Esophagus squamous epithelium (tissue), 5 donors: ENCODE measurements around the gene MICAL2. TPM values are rescaled to one million over a fixed set of nuclear protein-coding genes. Genes with fewer than 3 reads are reported as not detected.

Experiments used
- DNase-seq: peaks from one replicate; lab custom pipeline; 2025; lab: John Stamatoyannopoulos, UW
- H3K27ac ChIP-seq, 4 donors: fragments of 200-600 bp; sonication (generic); one replicate each; pipeline ENCODE4 v1.5.1; 2016 to 2019; ENCODE audit warnings: mild to moderate bottlenecking in 1 of 4
- H3K27me3 ChIP-seq, 4 donors: fragments of 200-600 bp; sonication (generic); 1 replicate in 3 of 4; 2 replicates in 1 of 4; pipeline versions ENCODE4 v1.5.1 to v1.6.0; 2017 to 2021; ENCODE audit warnings: antibody characterized with exemption in 1 of 4
- H3K36me3 ChIP-seq, 3 donors: fragments of 200-600 bp; sonication (generic); one replicate each; pipeline ENCODE4 v1.5.1; 2016 to 2019
- H3K4me1 ChIP-seq, 3 donors: fragments of 200-600 bp; sonication (generic); one replicate each; pipeline ENCODE4 v1.5.1; 2017 to 2019
- H3K4me3 ChIP-seq, 4 donors: fragments of 200-600 bp; sonication (generic); 1 replicate in 3 of 4; 2 replicates in 1 of 4; pipeline ENCODE4 v1.5.1; 2016 to 2019; ENCODE audit warnings: mild to moderate bottlenecking in 2 of 4, moderate library complexity in 1 of 4
- H3K9me3 ChIP-seq, 3 donors: fragments of 200-600 bp; sonication (generic); one replicate each; pipeline ENCODE4 v1.5.1; 2016 to 2019
- POLR2A ChIP-seq, 4 donors: fragments of 450-650 bp; IDR thresholded peaks; one replicate each; pipeline ENCODE4 v1.6.1; 2017; ENCODE audit warnings: antibody characterized with exemption in 4 of 4, mild to moderate bottlenecking in 4 of 4, moderate library complexity in 3 of 4
- WGBS, 2 donors: methylation state at CpG; one replicate each; pipeline ENCODE4 v1.1.5; 2018; 5-methylcytosine and 5-hydroxymethylcytosine counted together
- intact Hi-C: fragments of 100-400 bp; cut with DNase I; formaldehyde crosslinking; loops from one replicate; pipeline ENCODE4 v1.15.0; 2022
- total RNA-seq, 4 donors: library from RNA; depleted of rRNA; stranded (reverse); fragments of >200 nt; gene quantifications; one replicate each; pipeline ENCODE4 v1.1.0, GENCODE V29; 2016
- TF ChIP-seq, protein P1 (sequence below), 6 experiments: fragments of 450-650 bp in 4 of 6; fragments of 200-600 bp in 2 of 6; sonication (generic) in 2 of 6; IDR thresholded peaks; one replicate each; pipeline ENCODE4 v1.5.1; 2016 to 2019; ENCODE audit warnings: antibody characterized with exemption in 6 of 6, mild to moderate bottlenecking in 4 of 6, moderate library complexity in 4 of 6
- donor health status: DM: yes; HTN: yes; CAD: no.

The MICAL2 gene
- total RNA-seq, 4 donors from 2014 or later = 10.1 to 49.0 (median 19.8) TPM

GRCh38 chr11:12170984-12171383, 60.6 kb downstream of the MICAL2 start:
- Histone ChIP-seq H3K4me1 (peaks cover 6 to 22% (median 14%) of the 10 kb centered on the region in 3 donors), H3K4me3 (no peak overlapping the region), H3K9me3 (no peaks in the 10 kb centered on the region), H3K27ac (peak overlapping the region in 3 of 4 donors; percentile 30 to 53 (median 39)), H3K36me3 (no peaks in the 10 kb centered on the region), H3K27me3 (no peaks in the 10 kb centered on the region)
- 29 to 59% methylated on average over 3 to 4 of the region's 5 CpGs for WGBS, 2 donors
- intact Hi-C loops = no loop called here
- TF ChIP-seq, protein P1, sequence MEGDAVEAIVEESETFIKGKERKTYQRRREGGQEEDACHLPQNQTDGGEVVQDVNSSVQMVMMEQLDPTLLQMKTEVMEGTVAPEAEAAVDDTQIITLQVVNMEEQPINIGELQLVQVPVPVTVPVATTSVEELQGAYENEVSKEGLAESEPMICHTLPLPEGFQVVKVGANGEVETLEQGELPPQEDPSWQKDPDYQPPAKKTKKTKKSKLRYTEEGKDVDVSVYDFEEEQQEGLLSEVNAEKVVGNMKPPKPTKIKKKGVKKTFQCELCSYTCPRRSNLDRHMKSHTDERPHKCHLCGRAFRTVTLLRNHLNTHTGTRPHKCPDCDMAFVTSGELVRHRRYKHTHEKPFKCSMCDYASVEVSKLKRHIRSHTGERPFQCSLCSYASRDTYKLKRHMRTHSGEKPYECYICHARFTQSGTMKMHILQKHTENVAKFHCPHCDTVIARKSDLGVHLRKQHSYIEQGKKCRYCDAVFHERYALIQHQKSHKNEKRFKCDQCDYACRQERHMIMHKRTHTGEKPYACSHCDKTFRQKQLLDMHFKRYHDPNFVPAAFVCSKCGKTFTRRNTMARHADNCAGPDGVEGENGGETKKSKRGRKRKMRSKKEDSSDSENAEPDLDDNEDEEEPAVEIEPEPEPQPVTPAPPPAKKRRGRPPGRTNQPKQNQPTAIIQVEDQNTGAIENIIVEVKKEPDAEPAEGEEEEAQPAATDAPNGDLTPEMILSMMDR (IDR thresholded peaks at IDR 0.05) = no peak
- TF ChIP-seq POLR2A (IDR thresholded peaks at IDR 0.05) = no peak
- DNase-seq = no peak

DNA sequence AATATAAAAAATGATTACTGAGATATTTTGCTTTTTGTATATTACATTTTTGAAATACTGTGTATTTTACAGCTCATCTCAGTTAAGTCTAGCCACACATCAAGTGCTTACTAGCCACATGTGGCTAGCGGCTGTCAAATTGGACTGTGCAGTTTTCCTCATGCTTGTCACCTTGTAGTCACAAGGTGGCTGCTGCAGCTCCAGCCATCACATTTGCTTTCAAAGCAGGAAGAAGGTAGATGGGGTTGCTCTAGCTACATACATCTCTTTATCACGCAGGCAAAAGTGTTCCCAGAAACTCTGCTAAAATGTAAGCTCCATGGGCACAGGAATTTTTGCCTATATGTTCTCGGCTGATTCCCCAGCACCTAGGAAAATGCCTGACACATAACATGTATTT, 61.5 kb downstream of the MICAL2 start:
- TF ChIP-seq, protein P1 (IDR thresholded peaks at IDR 0.05) = no peak
- TF ChIP-seq POLR2A (IDR thresholded peaks at IDR 0.05) = no peak
- WGBS, 2 donors = 91 to 95% methylated on average over 3 of the region's 3 CpGs
- Histone ChIP-seq H3K27ac (peak overlapping the region in 1 of 4 donors; percentile 39), H3K36me3 (no peaks in the 10 kb centered on the region), H3K27me3 (no peaks in the 10 kb centered on the region), H3K4me3 (no peak overlapping the region), H3K4me1 (peaks cover 6 to 22% (median 14%) of the 10 kb centered on the region in 3 donors), H3K9me3 (no peaks in the 10 kb centered on the region)
- DNase-seq = no peak
- intact Hi-C loops = no loop called here

- H3K4me1 ChIP-seq = peaks cover 6 to 16% (median 8%) of the 10 kb centered on the region in 3 donors
- H3K36me3 ChIP-seq = no peaks in the 10 kb centered on the region
- WGBS, 2 donors = 84 to 89% methylated on average over 3 of the region's 3 CpGs
- intact Hi-C loops = no loop called here
- peak overlapping the region in 1 of 4 donors; percentile 17 for H3K27ac ChIP-seq
- no peaks in the 10 kb centered on the region for H3K9me3 ChIP-seq
- no peak for DNase-seq
- no peak overlapping the region for H3K4me3 ChIP-seq
- no peak for TF ChIP-seq POLR2A (IDR thresholded peaks at IDR 0.05)
- TF ChIP-seq, protein P1 (IDR thresholded peaks at IDR 0.05) = no peak
- H3K27me3 ChIP-seq = no peaks in the 10 kb centered on the region
Measured at GRCh38 chr11:12172493-12173013, 62.2 kb downstream of the MICAL2 start.

- intact Hi-C loops = no loop called here
- peaks cover 6 to 16% (median 8%) of the 10 kb centered on the region in 3 donors for H3K4me1 ChIP-seq
- no peaks in the 10 kb centered on the region for H3K9me3 ChIP-seq
- no peaks in the 10 kb centered on the region for H3K27me3 ChIP-seq
- peak overlapping the region in 3 of 4 donors; percentile 16 to 26 (median 17) for H3K27ac ChIP-seq
- no peak for TF ChIP-seq POLR2A (IDR thresholded peaks at IDR 0.05)
- TF ChIP-seq, protein P1 (IDR thresholded peaks at IDR 0.05) = no peak
- DNase-seq = no peak
- 84 to 90% methylated on average over 4 of the region's 4 CpGs for WGBS, 2 donors
- H3K4me3 ChIP-seq = no peak overlapping the region
- H3K36me3 ChIP-seq = no peaks in the 10 kb centered on the region
Measured at GRCh38 chr11:12173111-12173510, 62.7 kb downstream of the MICAL2 start.

DNA sequence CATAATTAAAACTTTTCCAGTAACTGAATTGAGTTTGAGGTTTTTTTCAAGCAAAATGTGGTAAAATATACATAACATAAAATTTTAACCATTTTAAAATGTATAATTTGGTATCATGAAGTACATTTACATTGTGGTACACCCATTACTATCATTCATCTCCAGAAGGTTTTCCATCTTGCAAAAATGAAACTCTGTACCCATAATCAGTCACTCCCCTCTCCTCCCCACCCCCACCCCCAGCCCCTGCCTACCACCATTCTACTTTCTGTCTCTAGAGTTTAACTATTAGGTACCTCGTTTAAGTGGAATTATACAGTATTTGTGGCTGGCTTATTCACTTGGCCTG, 63.7 kb downstream of the MICAL2 start:
- intact Hi-C loops = no loop called here

More for the DNA sequence above, 63.7 kb downstream of the MICAL2 start:
- Histone ChIP-seq H3K36me3 (no peaks in the 10 kb centered on the region), H3K4me1 (peaks cover 6 to 16% (median 8%) of the 10 kb centered on the region in 3 donors), H3K4me3 (no peak overlapping the region), H3K9me3 (no peaks in the 10 kb centered on the region), H3K27me3 (no peaks in the 10 kb centered on the region), H3K27ac (peak overlapping the region in 1 of 4 donors; percentile 17)
- TF ChIP-seq, protein P1 (IDR thresholded peaks at IDR 0.05) = no peak
- TF ChIP-seq POLR2A (IDR thresholded peaks at IDR 0.05) = no peak
- WGBS, 2 donors = 36 to 44% methylated on average over 1 of the region's 1 CpG
- no peak for DNase-seq
